ENCODE measurements around the gene GREB1.

Gene GREB1

GRCh38 chr2:11533278-11534070 lies at the start of gene GREB1:
Gene GREB1 (plus strand): TSS chr2:11534045. CDS start chr2:11556615, 22,570 bp downstream.
- H3K27ac Mint-ChIP-seq (ENCODE audit: low read depth), result no peak within 1 kb of the TSS
- DNase-seq (ENCODE audit: low spot score in 2 of 2), result no peak
- no peaks in the 10 kb centered on the region for H3K9me3 Mint-ChIP-seq
- no peak for ATAC-seq (replicated peaks; ENCODE audit: extremely low read depth, poor library complexity, severe bottlenecking)
- peaks cover 66% of the 10 kb centered on the region for H3K27me3 Mint-ChIP-seq
- no peaks in the 10 kb centered on the region for H3K36me3 Mint-ChIP-seq (ENCODE audit: insufficient read depth)
- no peaks in the 10 kb centered on the region for H3K4me1 Mint-ChIP-seq
- H3K4me3 Mint-ChIP-seq, result no peak within 1 kb of the TSS

DNA sequence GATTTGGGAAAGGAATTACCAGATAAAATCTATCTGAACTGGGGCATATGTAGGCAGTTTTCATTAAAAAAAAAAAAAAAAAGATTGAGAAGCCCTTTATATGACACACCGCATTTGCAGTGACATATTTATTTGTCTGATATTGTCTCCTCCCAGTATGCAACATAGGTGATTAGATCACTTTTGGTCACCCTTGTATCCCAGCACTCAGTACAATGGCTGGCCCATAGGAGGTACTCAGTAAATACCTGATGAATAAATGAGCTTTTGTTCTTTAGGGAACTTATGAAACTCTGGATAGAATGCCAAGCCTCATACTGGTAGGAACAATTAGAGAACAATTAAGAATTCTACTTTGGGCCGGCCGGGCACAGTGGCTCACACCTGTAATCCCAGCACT lies 45.0 kb upstream of the GREB1 start:
- DNase-seq (ENCODE audit: low spot score in 2 of 2) (no peak), ATAC-seq (replicated peaks; ENCODE audit: extremely low read depth, poor library complexity, severe bottlenecking) (no peak)
- Mint-ChIP-seq H3K9me3 (no peaks in the 10 kb centered on the region), H3K4me1 (no peaks in the 10 kb centered on the region), H3K36me3 (ENCODE audit: insufficient read depth) (peaks cover 3% of the 10 kb centered on the region), H3K4me3 (no peak overlapping the region), H3K27me3 (peaks cover 34% of the 10 kb centered on the region), H3K27ac (ENCODE audit: low read depth) (no peak overlapping the region)

DNA sequence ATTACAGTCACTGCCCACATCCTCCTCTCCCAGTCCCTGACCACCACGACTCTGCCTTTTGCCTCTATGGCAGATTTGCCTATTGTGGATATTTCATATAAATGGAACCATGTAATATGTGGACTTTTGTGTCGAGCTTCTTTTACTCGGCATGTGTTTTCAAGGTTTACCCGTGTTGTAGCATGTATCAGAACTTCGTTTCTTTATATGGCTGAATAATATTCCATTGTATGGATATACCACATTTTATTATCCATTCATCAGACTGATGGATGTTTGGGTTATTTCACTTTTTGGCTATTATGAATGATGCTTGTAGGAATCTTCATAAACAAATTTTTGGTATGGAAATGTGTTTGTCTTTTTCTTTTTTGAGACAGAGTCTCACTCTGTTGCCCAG lies 43.7 kb upstream of the GREB1 start:
- Mint-ChIP-seq H3K27ac (ENCODE audit: low read depth) (no peak overlapping the region), H3K4me3 (no peak overlapping the region)
- ATAC-seq (replicated peaks; ENCODE audit: extremely low read depth, poor library complexity, severe bottlenecking), result no peak

DNA sequence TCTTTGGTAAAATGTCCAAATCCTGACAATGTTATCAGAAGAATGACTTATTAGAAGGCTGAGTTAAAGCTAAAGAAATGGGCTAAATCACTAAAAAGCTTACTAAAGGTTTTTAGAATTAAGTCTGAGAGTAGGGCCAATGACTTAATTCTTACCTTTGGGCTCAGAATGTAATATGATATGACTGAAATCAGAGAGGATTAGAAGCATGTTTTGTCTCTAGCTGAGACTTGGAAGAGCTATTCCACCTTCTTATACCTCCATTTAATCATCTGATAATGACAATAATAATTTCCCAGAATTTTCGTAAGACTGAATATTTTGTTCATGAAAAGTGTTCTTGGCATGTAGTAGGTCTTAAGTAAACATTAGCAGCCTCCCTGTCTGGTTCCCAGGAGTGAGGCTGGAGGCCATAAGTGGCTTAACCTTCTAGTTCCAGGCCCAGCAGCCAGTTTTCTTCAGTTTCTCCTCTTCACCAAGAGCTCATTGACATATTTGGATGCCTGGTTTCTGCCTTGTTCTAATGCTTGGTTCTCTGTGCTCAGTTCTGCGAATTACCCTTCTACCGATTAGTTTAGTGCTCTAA lies 42.4 kb upstream of the GREB1 start:
- Mint-ChIP-seq H3K4me3 (no peak overlapping the region), H3K27me3 (peaks cover 23% of the 10 kb centered on the region), H3K27ac (ENCODE audit: low read depth) (no peak overlapping the region), H3K36me3 (ENCODE audit: insufficient read depth) (peaks cover 3% of the 10 kb centered on the region), H3K4me1 (no peaks in the 10 kb centered on the region), H3K9me3 (no peaks in the 10 kb centered on the region)
- no peak for DNase-seq (ENCODE audit: low spot score in 2 of 2)
- ATAC-seq (replicated peaks; ENCODE audit: extremely low read depth, poor library complexity, severe bottlenecking), result no peak

More for the DNA sequence above, 43.7 kb upstream of the GREB1 start:
- peaks cover 34% of the 10 kb centered on the region for H3K27me3 Mint-ChIP-seq
- no peak for DNase-seq (ENCODE audit: low spot score in 2 of 2)
- peaks cover 3% of the 10 kb centered on the region for H3K36me3 Mint-ChIP-seq (ENCODE audit: insufficient read depth)
- H3K9me3 Mint-ChIP-seq, result no peaks in the 10 kb centered on the region
- no peaks in the 10 kb centered on the region for H3K4me1 Mint-ChIP-seq

DNA sequence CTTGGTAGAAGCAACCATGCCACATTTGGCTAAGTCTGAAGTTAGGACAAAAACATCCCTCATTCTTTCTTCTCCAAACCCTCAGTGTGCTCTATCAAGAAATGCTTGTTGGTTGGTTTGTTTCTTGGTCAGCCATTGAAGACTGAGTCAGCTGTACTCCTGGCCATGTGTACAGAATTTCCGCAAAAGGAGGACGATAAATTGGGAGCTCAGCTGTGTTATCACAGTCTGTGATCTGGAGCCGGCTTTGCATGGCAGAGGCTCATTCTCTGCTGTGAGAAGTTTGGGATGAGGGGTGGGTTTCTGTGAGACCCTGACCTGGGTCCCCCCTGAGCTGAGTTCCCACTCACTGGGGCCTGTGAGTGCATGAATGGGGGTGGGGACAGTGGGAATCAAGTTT lies 41.6 kb upstream of the GREB1 start:
- H3K36me3 Mint-ChIP-seq (ENCODE audit: insufficient read depth), result peaks cover 3% of the 10 kb centered on the region
- no peaks in the 10 kb centered on the region for H3K4me1 Mint-ChIP-seq
- no peak overlapping the region for H3K27ac Mint-ChIP-seq (ENCODE audit: low read depth)
- DNase-seq (ENCODE audit: low spot score in 2 of 2), result no peak
- no peaks in the 10 kb centered on the region for H3K9me3 Mint-ChIP-seq
- no peak for ATAC-seq (replicated peaks; ENCODE audit: extremely low read depth, poor library complexity, severe bottlenecking)
- peaks cover 21% of the 10 kb centered on the region for H3K27me3 Mint-ChIP-seq
- H3K4me3 Mint-ChIP-seq, result no peak overlapping the region

- H3K9me3 Mint-ChIP-seq, result no peaks in the 10 kb centered on the region
- ATAC-seq (replicated peaks; ENCODE audit: extremely low read depth, poor library complexity, severe bottlenecking) (no peak), DNase-seq (ENCODE audit: low spot score in 2 of 2) (no peak)
- H3K36me3 Mint-ChIP-seq (ENCODE audit: insufficient read depth), result peaks cover 1% of the 10 kb centered on the region
- no peaks in the 10 kb centered on the region for H3K4me1 Mint-ChIP-seq
- H3K27ac Mint-ChIP-seq (ENCODE audit: low read depth), result no peak overlapping the region
- H3K27me3 Mint-ChIP-seq, result peaks cover 21% of the 10 kb centered on the region
- no peak overlapping the region for H3K4me3 Mint-ChIP-seq
Measured at GRCh38 chr2:11492720-11493119, 41.1 kb upstream of the GREB1 start.

- Mint-ChIP-seq H3K36me3 (ENCODE audit: insufficient read depth) (no peaks in the 10 kb centered on the region), H3K27me3 (peaks cover 21% of the 10 kb centered on the region), H3K27ac (ENCODE audit: low read depth) (no peak overlapping the region), H3K9me3 (no peaks in the 10 kb centered on the region), H3K4me3 (no peak overlapping the region), H3K4me1 (no peaks in the 10 kb centered on the region)
- DNase-seq (ENCODE audit: low spot score in 2 of 2) (no peak), ATAC-seq (replicated peaks; ENCODE audit: extremely low read depth, poor library complexity, severe bottlenecking) (no peak)
Measured at GRCh38 chr2:11493282-11493681, 40.6 kb upstream of the GREB1 start.

DNA sequence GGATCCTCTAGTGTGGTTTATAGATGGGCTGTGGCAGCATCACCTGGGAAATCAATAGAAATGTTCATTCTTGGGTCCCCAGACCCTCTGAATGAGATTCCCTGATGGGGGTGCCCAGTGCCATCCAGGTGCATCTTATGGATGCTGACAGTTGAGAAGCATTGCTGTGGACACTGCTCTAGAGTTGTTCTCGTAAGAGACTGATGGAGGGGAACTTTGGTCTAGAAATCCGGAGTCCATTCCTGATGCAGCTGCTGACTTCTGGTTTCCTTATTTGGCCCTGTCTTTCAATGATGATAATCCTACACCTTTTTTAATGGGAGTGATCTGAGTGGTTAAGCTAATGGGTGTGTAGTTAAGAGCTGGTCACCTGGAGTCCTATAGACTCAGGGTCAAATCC lies 39.5 kb upstream of the GREB1 start:
- DNase-seq (ENCODE audit: low spot score in 2 of 2) (no peak), ATAC-seq (replicated peaks; ENCODE audit: extremely low read depth, poor library complexity, severe bottlenecking) (no peak)
- Mint-ChIP-seq H3K36me3 (ENCODE audit: insufficient read depth) (no peaks in the 10 kb centered on the region), H3K27ac (ENCODE audit: low read depth) (no peak overlapping the region), H3K9me3 (no peaks in the 10 kb centered on the region), H3K4me3 (no peak overlapping the region), H3K27me3 (peaks cover 21% of the 10 kb centered on the region), H3K4me1 (no peaks in the 10 kb centered on the region)

- DNase-seq (ENCODE audit: low spot score in 2 of 2) (no peak), ATAC-seq (replicated peaks; ENCODE audit: extremely low read depth, poor library complexity, severe bottlenecking) (no peak)
- Mint-ChIP-seq H3K4me3 (no peak overlapping the region), H3K27me3 (peaks cover 21% of the 10 kb centered on the region), H3K4me1 (peaks cover 6% of the 10 kb centered on the region), H3K27ac (ENCODE audit: low read depth) (no peak overlapping the region), H3K36me3 (ENCODE audit: insufficient read depth) (no peaks in the 10 kb centered on the region), H3K9me3 (no peaks in the 10 kb centered on the region)
Measured at GRCh38 chr2:11495844-11496681, 37.8 kb upstream of the GREB1 start.

DNA sequence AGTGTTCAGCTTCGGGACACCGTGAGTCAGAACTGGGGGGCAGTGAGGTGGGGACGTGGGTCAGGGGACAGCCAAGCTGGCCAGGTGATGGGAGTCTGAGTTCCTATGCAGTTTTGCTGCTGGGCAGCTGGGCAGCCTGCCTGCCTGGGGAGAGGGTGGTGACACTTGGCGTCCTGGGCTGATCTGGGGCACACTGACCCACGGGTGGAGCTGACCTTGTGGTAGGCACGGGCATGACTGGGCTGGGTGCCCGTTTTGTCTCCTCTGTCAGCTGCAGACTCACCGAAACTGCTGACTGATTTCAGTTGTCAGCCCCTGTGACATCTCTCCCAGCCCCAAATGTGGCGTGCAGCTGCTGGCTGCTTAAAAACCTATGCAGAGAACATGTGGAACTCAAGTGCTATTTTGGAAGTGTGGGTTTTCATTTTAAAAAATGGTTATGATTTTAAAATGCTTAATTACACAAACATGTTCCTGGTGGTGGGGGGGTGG lies 35.3 kb upstream of the GREB1 start:
- DNase-seq (ENCODE audit: low spot score in 2 of 2), result no peak
- Mint-ChIP-seq H3K27me3 (peaks cover 17% of the 10 kb centered on the region), H3K27ac (ENCODE audit: low read depth) (no peak overlapping the region), H3K36me3 (ENCODE audit: insufficient read depth) (no peaks in the 10 kb centered on the region), H3K4me3 (no peak overlapping the region), H3K4me1 (peaks cover 6% of the 10 kb centered on the region), H3K9me3 (no peaks in the 10 kb centered on the region)
- no peak for ATAC-seq (replicated peaks; ENCODE audit: extremely low read depth, poor library complexity, severe bottlenecking)

DNA sequence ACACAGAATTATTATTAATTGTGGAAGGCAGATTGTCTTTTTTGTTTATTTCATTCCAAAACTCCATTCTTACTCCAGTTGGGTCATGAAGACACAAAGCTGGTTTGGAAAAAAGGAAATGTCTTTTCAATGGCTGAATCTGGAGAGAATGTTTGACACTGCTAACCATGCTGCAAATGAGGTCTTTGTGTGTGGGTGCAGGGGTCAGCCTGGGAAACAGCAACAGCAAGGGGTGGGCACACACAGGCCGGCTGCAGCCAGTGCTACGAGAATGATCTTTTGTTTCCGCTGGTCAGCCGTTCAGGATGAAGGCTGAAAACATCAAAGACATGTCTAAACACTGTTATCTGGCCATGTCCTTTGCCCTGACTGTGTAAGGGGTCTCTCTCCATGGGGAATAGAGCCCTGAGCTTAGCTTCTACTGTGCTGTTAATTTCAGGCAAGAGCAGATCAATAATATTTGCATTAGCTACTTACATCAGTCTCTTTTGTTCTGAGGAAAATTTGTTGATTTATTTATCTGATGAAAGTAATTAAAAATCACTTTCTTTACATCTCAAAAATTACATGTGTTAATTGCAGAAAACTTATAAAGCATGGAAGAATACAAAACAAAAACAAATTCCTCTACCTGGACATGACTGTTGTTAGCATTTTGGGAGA lies 34.6 kb upstream of the GREB1 start:
- Mint-ChIP-seq H3K36me3 (ENCODE audit: insufficient read depth) (no peaks in the 10 kb centered on the region), H3K27me3 (peaks cover 11% of the 10 kb centered on the region), H3K9me3 (no peaks in the 10 kb centered on the region), H3K27ac (ENCODE audit: low read depth) (no peak overlapping the region), H3K4me1 (peaks cover 6% of the 10 kb centered on the region), H3K4me3 (no peak overlapping the region)
- DNase-seq (ENCODE audit: low spot score in 2 of 2) (no peak), ATAC-seq (replicated peaks; ENCODE audit: extremely low read depth, poor library complexity, severe bottlenecking) (no peak)

DNA sequence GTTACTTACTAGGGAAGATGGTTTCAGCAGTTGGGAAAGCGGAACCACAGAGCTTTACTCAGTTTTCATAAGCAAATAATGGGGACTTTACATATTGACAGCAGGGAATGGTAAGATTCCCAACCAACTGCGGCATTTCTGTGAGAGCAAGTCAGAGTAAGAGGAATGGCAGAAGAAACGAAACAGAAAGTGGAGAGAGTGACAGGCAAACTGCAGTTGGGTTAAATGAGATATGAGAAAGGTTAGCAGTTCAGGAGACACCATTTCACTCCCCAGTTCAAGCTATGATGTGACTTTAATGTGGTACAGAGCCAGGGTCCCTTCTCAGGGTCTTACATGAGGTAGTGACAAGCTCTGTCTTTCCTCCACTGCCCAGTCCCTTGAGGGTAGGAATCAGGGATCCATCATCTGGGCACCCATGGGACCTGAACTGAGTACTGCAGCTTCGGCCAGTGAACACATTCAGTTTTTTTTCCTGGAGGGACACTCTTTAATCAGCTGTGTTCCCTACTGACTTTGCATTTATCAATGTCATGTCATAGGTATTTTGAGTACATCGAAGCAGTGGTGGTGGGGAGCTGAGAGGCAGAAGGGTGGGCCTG lies 33.0 kb upstream of the GREB1 start:
- no peak for DNase-seq (ENCODE audit: low spot score in 2 of 2)
- peak overlapping the region; percentile 21 for H3K4me3 Mint-ChIP-seq
- H3K27ac Mint-ChIP-seq (ENCODE audit: low read depth), result no peak overlapping the region
- H3K36me3 Mint-ChIP-seq (ENCODE audit: insufficient read depth), result no peaks in the 10 kb centered on the region
- no peak for ATAC-seq (replicated peaks; ENCODE audit: extremely low read depth, poor library complexity, severe bottlenecking)
- no peaks in the 10 kb centered on the region for H3K9me3 Mint-ChIP-seq
- peaks cover 6% of the 10 kb centered on the region for H3K4me1 Mint-ChIP-seq
- H3K27me3 Mint-ChIP-seq, result peaks cover 9% of the 10 kb centered on the region

Measured in central memory CD8-positive, alpha-beta T cell (primary cell).